ENCODE data around the gene IL23R.

DNA sequence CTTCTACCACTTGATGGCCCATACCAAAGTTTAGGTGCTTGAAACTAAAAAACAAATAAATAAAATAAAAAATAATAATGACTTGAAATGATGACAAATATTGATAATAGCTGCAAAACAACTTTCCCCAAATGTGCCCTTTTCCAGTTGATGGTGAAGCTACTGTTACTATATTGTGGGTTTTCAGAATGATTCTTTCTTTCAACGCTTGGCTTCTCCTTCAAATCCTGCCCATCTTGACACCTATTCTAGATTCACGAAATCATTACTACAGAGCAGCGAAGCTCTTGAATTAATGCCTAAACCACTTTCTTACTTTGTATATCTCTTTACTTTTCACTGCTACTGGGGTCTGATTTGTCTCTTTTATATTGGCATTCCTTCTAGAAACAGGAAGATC, 22.3 kb upstream of the IL23R start:
- TF ChIP-seq, protein P1, sequence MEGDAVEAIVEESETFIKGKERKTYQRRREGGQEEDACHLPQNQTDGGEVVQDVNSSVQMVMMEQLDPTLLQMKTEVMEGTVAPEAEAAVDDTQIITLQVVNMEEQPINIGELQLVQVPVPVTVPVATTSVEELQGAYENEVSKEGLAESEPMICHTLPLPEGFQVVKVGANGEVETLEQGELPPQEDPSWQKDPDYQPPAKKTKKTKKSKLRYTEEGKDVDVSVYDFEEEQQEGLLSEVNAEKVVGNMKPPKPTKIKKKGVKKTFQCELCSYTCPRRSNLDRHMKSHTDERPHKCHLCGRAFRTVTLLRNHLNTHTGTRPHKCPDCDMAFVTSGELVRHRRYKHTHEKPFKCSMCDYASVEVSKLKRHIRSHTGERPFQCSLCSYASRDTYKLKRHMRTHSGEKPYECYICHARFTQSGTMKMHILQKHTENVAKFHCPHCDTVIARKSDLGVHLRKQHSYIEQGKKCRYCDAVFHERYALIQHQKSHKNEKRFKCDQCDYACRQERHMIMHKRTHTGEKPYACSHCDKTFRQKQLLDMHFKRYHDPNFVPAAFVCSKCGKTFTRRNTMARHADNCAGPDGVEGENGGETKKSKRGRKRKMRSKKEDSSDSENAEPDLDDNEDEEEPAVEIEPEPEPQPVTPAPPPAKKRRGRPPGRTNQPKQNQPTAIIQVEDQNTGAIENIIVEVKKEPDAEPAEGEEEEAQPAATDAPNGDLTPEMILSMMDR (IDR thresholded peaks at IDR 0.05), result no peak
- TF ChIP-seq POLR2A (IDR thresholded peaks at IDR 0.05) (no peak), POLR2AphosphoS5 (IDR thresholded peaks at IDR 0.05) (no peak)

Data from breast epithelium (tissue), 3 donors.